Measurements from ENCODE around the gene DHRS2.
A peak's percentile ranks its signal among the peaks of the same experiment; 100 is the strongest.
"Not testable (repeated sequence)": the region's sequence is repeated elsewhere in the genome, so short reads cannot be mapped to it uniquely, and the experiment has no call there.

The DHRS2 gene, protein sequence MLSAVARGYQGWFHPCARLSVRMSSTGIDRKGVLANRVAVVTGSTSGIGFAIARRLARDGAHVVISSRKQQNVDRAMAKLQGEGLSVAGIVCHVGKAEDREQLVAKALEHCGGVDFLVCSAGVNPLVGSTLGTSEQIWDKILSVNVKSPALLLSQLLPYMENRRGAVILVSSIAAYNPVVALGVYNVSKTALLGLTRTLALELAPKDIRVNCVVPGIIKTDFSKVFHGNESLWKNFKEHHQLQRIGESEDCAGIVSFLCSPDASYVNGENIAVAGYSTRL

GRCh38 chr14:23636317-23637211 lies at the start of gene DHRS2:
TSS of gene DHRS2 (plus strand) at chr14:23636364. CDS start at chr14:23638865, 2,501 bp downstream.
- in situ Hi-C loops (cut with MboI; ENCODE audit: low pct_unique_long_range_greater_than_20kb, low sequenced_read_pairs), result no loop called here
- no peak for DNase-seq

DNA sequence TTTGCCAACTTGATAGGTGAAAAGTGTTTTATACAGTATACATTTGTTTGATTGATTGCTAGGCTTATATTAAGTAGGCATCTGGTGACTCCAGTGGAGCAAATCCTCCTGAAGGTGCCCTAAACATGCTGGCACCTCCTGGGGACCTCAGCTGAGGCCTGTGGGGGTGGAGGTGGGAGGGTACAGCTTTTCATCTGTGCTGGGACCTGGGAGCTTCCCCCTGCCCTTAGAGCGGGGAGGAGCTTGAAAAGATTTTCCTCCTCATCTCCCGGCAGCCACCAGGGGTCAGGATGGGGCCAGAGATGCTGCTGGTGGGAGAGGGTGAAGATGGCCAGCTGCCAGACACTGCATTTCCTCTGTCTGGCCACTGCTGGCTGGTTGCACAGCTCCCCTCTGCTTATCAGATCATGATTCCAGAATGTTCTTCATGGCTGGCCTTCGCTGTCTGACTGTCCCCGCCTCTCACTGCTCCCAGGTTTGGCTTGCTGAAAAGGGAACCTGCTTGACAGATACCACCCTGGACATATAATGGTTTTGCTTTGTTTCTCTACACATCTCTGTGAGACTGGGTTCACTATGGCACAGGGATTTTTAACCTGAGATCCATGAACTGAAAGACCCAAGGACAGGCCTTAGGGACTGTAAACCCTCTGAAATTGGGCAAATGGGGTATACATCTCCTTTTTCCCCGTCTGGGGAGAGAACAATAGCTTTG lies 47.1 kb upstream of the DHRS2 start:
- peak; percentile 97 for DNase-seq
- in situ Hi-C loops (cut with MboI; ENCODE audit: low pct_unique_long_range_greater_than_20kb, low sequenced_read_pairs), result no loop called here

DNA sequence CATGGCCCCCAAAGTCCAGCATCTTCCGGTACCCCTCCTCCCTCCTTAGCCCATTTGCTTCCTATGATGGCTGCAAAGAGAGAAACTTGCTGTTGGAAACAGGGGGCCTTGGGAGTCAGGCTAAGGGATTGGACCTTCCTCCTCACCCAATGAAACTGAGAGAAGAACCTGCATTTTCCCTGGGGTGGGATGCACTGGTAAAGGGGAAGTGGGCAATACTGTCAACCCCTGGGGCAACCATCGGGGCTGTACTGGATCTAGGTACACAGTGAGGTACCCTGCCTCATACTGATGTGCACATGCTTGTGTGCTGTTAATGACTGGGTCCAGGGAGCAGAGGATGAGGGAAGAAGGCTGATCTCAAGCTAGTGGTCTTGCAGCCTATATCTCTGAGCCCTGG lies 46.6 kb upstream of the DHRS2 start:
- in situ Hi-C loops (cut with MboI; ENCODE audit: low pct_unique_long_range_greater_than_20kb, low sequenced_read_pairs), result no loop called here
- no peak for DNase-seq

- in situ Hi-C loops (cut with MboI; ENCODE audit: low pct_unique_long_range_greater_than_20kb, low sequenced_read_pairs), result no loop called here
- DNase-seq, result no peak
Measured at GRCh38 chr14:23590198-23590597, 46.0 kb upstream of the DHRS2 start.

DNA sequence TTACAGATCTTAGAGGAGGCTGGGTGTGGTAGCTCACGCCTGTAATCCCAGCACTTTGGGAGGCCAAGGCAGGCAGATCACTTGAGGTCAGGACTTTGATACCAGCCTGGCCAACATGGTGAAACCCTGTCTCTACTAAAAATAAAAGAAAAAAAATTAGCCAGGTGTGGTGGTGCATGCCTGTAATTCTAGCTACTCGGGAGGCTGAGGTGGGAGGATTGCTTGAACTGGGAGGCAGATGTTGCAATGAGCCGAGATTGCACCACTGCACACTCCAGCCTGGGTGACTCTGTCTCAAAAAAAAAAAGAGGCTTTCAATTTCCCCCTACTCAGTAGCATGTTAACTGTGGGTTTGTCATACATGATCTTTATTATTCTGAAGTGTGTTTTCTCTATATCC lies 42.0 kb upstream of the DHRS2 start:
- in situ Hi-C loops (cut with MboI; ENCODE audit: low pct_unique_long_range_greater_than_20kb, low sequenced_read_pairs); DNase-seq: not testable (repeated sequence)

GRCh38 chr14:23600322-23600707 lies 35.8 kb upstream of the DHRS2 start:
- in situ Hi-C loops (cut with MboI; ENCODE audit: low pct_unique_long_range_greater_than_20kb, low sequenced_read_pairs), result no loop called here
- no peak for DNase-seq

GRCh38 chr14:23600806-23601205 lies 35.4 kb upstream of the DHRS2 start:
- in situ Hi-C loops (cut with MboI; ENCODE audit: low pct_unique_long_range_greater_than_20kb, low sequenced_read_pairs), result no loop called here
- no peak for DNase-seq

DNA sequence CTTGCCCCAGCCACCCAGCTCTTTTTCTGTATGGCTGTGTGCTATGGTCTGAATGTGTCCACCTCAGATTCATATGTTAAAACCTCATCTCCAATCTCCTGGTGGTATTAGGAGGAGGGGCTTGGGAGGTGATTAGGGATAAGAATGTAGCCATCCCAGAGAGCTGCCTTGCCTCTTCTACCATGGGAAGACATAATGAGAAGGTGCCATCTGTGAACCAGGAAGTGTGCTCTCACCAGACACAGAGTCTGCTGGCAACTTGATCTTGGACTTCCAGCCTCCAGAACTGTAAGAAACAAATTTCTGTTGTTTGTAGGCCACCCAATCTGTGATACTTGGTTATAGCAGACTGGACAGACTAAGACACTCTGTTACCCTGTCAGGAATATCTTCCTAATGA lies 34.7 kb upstream of the DHRS2 start:
- in situ Hi-C loops (cut with MboI; ENCODE audit: low pct_unique_long_range_greater_than_20kb, low sequenced_read_pairs), result no loop called here
- no peak for DNase-seq

GRCh38 chr14:23601845-23602180 lies 34.4 kb upstream of the DHRS2 start:
- in situ Hi-C loops (cut with MboI; ENCODE audit: low pct_unique_long_range_greater_than_20kb, low sequenced_read_pairs), result no loop called here
- no peak for DNase-seq

DNA sequence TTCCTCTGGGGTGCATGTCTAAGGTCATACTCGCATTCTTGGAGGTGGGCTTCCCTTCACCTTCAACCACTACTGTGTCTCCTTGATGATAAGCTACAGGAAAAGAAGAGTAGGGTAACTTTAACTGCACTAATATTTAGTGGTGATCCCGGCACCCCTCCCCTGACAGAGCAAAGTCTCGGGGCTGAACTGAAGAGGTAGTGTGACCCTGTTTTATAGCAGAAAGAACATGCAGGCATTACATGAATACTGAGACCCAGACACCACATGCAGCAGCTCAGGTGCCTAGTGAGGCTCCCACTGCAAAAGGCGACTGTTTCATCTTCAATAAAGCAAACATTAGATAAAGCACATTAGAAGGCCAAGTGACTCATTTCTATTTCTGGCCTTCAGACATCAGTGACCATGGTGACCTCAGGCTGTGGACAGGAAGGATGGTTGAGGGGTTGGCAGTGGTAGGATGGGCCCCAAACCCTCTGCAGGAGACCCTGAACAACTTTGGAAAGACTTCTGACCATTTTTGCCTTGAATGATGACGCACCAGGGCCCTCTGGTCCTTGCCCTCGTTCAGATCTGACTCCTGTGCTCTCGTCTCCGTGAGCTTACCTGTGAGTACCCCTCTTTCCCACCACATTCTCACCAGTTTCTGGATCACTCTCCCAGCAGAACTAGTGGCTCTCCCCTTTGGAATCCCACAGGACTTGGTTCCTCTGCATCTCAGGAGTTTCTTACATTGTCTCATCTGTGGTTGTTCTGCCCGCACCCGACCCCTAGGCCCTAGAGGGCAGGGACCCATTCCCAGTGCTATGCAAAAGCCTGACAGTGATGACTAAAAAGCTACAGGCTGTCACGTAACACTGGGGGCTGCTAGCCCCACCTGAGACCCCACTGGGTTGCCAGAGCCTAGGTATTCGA lies 33.7 kb upstream of the DHRS2 start:
- in situ Hi-C loops (cut with MboI; ENCODE audit: low pct_unique_long_range_greater_than_20kb, low sequenced_read_pairs), result no loop called here
- no peak for DNase-seq

DNA sequence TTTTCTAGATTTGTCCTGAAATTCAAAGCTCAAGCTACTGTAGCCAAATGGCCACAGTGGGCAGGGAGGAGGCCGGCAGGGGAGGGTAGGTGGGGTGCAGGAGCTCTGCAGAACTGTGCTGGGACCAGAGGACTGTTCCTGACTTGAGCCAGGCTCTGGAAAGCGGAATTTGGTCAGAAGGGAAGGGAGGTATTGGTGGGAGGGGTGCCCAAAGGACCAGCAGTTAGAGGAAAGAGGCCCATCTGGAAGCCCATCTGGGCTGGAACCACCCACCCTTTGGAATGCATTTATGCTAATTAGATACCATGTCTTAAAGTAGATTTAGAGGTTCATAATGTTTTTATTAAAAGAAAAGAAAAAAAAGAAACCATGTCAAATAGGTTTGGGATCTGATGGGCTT lies 33.1 kb upstream of the DHRS2 start:
- DNase-seq, result no peak
- in situ Hi-C loops (cut with MboI; ENCODE audit: low pct_unique_long_range_greater_than_20kb, low sequenced_read_pairs), result no loop called here

- in situ Hi-C loops (cut with MboI; ENCODE audit: low pct_unique_long_range_greater_than_20kb, low sequenced_read_pairs), result no loop called here
- no peak for DNase-seq
Measured at GRCh38 chr14:23604148-23604547, 32.0 kb upstream of the DHRS2 start.

DNA sequence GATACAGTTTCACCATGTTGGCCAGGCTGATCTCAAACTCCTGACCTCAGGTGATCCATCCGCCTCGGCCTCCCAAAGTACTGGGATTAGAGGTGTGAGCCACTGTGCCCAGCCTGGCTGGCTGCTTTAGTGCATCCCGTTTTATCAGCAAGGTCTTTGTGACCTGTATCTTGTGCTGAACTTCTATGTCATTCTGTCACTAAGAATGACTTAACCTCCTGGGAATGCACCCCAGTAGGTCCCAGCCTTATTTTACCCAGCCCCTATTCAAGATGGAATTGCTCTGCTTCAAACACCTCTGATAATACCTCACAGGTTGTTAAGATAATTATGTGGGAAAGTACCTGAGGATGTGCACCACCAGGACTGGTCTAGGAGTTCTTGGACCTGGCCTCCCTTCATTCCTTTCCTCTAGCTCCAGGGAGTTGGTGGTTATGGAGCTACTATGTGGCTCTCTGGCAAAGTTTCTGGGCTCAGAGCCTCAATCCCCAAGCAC lies 31.4 kb upstream of the DHRS2 start:
- in situ Hi-C loops (cut with MboI; ENCODE audit: low pct_unique_long_range_greater_than_20kb, low sequenced_read_pairs), result no loop called here
- DNase-seq, result no peak

DNA sequence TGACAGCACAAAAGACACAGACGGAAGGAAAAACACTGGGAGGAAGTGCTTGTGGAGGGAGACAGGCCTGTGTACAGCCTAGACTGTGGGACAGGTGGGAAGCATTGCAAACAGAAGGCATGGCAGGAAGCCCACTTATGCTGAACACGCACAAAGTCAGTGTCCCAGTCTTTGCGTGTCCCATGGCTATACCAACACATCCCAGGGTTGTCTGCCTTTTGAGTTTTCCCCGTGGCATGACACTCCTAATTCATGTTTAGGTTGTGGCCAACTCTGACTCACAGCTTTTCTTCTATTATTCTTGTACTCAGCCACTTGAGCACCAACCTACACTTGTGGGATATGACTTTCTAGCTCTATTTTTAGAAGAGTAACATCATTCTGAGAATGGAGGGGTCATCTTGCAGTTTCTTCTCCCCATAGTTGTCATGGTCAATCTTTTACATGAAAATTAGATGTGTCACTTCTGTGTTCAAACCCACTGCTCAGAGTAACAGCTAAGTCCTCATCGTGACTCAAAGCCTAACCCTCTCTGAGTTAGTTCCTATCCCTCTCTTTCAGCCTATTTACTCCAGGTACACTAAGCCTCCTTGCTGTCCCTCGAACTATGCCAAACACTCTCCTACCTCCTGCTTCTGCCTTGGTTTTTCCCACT lies 30.1 kb upstream of the DHRS2 start:
- in situ Hi-C loops (cut with MboI; ENCODE audit: low pct_unique_long_range_greater_than_20kb, low sequenced_read_pairs), result no loop called here
- no peak for DNase-seq

DNA sequence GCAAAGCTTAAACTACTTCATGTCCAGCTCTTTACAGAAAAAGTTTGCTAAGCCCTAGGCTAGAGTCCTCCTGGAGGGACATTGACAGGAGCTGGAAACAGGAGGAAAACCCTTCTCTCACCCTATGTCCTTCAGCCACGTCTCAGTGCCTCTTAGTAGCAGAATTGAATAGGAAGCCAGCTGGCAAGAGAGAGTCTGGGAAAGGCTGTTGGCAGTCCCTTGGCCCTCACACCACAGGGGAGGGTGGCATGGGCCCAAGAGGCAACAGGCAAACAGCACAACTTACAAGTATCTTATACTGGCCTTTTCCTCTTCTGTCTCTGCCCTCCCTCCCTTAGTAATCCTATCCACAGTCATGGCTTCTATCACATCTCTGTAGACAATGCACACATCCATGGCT lies 27.7 kb upstream of the DHRS2 start:
- in situ Hi-C loops (cut with MboI; ENCODE audit: low pct_unique_long_range_greater_than_20kb, low sequenced_read_pairs), result no loop called here
- DNase-seq, result no peak

DNA sequence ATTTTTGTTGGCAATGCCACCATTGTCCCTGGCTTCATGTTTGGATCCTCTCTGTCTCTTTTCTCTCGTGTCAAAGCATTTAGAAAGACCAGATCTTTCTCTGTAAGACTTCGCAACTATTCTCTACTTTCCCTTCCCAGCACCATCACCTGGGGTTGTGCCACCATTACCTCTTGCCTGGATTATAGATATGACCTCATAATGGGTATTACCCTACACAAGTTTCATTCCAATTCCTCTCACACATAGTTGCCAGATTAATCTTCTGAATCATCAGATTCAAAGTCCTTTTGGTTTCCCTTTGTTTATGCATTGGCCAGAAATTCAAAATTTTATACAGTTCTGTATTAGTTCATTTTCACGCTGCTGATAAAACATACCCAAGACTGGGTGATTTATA lies 27.2 kb upstream of the DHRS2 start:
- in situ Hi-C loops (cut with MboI; ENCODE audit: low pct_unique_long_range_greater_than_20kb, low sequenced_read_pairs), result no loop called here
- no peak for DNase-seq

GRCh38 chr14:23609411-23610089 lies 26.6 kb upstream of the DHRS2 start:
- in situ Hi-C loops (cut with MboI; ENCODE audit: low pct_unique_long_range_greater_than_20kb, low sequenced_read_pairs); DNase-seq: not testable (repeated sequence)
